ENCODE data around the gene HOPX.
"Not testable (repeated sequence)": the region's sequence is repeated elsewhere in the genome, so short reads cannot be mapped to it uniquely, and the experiment has no call there.

The HOPX gene

DNA sequence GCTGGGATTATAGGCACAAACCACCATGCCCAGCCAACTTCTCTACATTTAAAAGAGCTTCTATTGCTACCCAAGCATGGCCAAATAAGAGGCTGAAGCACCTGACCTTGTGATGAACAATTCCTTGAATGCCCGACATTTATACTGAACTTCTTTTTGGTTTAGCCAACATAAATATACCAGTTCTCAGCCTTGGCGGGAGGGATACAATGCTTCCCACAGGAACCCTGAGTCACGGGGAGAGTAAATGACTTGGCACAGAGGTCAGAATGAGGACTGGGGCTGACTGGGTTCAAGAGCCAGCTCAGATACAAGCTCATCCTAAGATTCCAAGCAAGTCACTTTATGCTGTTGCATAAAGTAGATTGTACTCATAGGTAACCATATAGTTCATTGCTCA, 6.1 kb downstream of the HOPX start:
- H3K4me3 ChIP-seq (ENCODE audit: low read depth in 1 of 5, low read length in 5 of 5) = no peak overlapping the region
- H3K4me1 ChIP-seq (ENCODE audit: control insufficient read depth in 5 of 5, insufficient read depth in 5 of 5, low read length in 5 of 5) = peaks cover 0 to 27% (median 3%) of the 10 kb centered on the region in 5 donors
- H3K9me3 ChIP-seq (ENCODE audit: control insufficient read depth in 5 of 5, low read length in 5 of 5) = no peaks in the 10 kb centered on the region
- H3K27ac ChIP-seq (ENCODE audit: low read depth, low read length) = no peak overlapping the region
- H3K27me3 ChIP-seq (ENCODE audit: control insufficient read depth in 5 of 5, insufficient read depth in 4 of 5, low read length in 5 of 5) = no peaks in the 10 kb centered on the region
- no peaks in the 10 kb centered on the region for H3K36me3 ChIP-seq (ENCODE audit: control insufficient read depth in 5 of 5, insufficient read depth in 5 of 5, low read length in 5 of 5)
- H3K9ac ChIP-seq (ENCODE audit: low read length in 5 of 5) = no peak overlapping the region

DNA sequence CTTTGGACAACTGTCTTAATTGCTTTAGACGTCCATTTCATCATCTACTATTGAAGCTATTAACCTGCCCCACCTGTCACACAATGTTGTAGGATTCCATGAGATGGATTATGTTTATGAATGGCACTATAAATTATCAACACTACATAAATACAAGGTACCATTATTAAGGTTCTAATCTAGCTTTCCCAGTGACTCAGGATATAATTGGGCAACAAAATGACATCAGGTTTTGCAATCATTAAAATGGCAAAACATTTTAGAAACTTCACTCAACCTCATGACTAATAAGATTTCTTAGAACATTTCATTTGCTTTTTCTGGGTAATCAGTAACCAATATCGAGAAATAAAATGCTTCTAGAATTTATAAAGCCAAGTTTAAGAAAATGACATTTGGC, 9.2 kb downstream of the HOPX start:
- H3K27ac ChIP-seq (ENCODE audit: low read depth, low read length) = no peak overlapping the region
- H3K4me1 ChIP-seq (ENCODE audit: control insufficient read depth in 5 of 5, insufficient read depth in 5 of 5, low read length in 5 of 5) = peaks cover 0 to 16% (median 3%) of the 10 kb centered on the region in 5 donors
- no peaks in the 10 kb centered on the region for H3K27me3 ChIP-seq (ENCODE audit: control insufficient read depth in 5 of 5, insufficient read depth in 4 of 5, low read length in 5 of 5)
- no peaks in the 10 kb centered on the region for H3K36me3 ChIP-seq (ENCODE audit: control insufficient read depth in 5 of 5, insufficient read depth in 5 of 5, low read length in 5 of 5)
- no peak overlapping the region for H3K9ac ChIP-seq (ENCODE audit: low read length in 5 of 5)
- H3K4me3 ChIP-seq (ENCODE audit: low read depth in 1 of 5, low read length in 5 of 5) = no peak overlapping the region
- H3K9me3 ChIP-seq (ENCODE audit: control insufficient read depth in 5 of 5, low read length in 5 of 5) = peaks cover 0 to 8% (median 6%) of the 10 kb centered on the region in 5 donors

DNA sequence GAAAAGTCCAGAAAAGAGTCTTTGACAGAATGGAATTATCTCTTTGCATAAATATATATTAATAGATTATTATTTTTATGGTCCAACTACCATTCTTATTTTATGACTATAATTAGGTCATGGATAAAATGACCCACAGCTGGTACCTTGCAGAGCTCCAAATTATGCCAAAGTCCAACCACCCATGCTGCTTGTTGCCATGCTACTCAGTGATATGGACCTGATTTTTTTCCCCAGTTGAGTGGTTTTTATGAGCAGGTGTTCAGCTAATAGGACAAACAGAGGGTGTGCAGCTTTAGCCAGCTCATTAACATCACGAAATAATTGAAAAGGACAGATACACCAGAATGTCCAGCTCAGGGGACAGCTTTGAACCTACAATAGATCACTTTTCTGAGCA, 9.7 kb downstream of the HOPX start:
- Histone ChIP-seq H3K9me3 (ENCODE audit: control insufficient read depth in 5 of 5, low read length in 5 of 5) (peaks cover 0 to 8% (median 6%) of the 10 kb centered on the region in 5 donors), H3K4me3 (ENCODE audit: low read depth in 1 of 5, low read length in 5 of 5) (no peak overlapping the region), H3K4me1 (ENCODE audit: control insufficient read depth in 5 of 5, insufficient read depth in 5 of 5, low read length in 5 of 5) (peaks cover 0 to 12% (median 1%) of the 10 kb centered on the region in 5 donors), H3K27me3 (ENCODE audit: control insufficient read depth in 5 of 5, insufficient read depth in 4 of 5, low read length in 5 of 5) (no peaks in the 10 kb centered on the region), H3K9ac (ENCODE audit: low read length in 5 of 5) (no peak overlapping the region), H3K27ac (ENCODE audit: low read depth, low read length) (no peak overlapping the region), H3K36me3 (ENCODE audit: control insufficient read depth in 5 of 5, insufficient read depth in 5 of 5, low read length in 5 of 5) (no peaks in the 10 kb centered on the region)

DNA sequence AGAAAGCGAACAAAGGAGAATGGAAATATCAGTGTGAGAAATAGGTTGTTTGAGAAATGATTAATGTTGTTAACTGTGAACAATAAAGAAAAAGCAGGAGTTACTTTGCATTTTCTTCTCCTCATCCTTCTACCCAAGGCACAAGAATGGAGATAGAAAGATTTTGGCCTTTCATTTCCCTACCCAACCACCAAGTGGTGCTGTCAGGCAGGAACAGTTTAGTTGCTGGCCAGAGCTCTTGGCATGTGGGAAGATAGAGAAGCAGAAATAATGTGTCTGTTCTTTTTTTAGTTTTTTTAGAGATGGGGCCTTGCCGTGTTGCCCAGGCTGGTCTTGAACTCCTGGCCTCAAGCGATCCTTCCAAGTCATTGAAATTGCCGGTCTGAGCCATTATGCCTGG, 12.8 kb downstream of the HOPX start:
- no peak overlapping the region for H3K27ac ChIP-seq (ENCODE audit: low read depth, low read length)
- H3K9ac ChIP-seq (ENCODE audit: low read length in 5 of 5) = no peak overlapping the region
- peaks cover 0 to 4% (median 0%) of the 10 kb centered on the region in 5 donors for H3K27me3 ChIP-seq (ENCODE audit: control insufficient read depth in 5 of 5, insufficient read depth in 4 of 5, low read length in 5 of 5)
- H3K9me3 ChIP-seq (ENCODE audit: control insufficient read depth in 5 of 5, low read length in 5 of 5) = peaks cover 0 to 8% (median 6%) of the 10 kb centered on the region in 5 donors
- H3K4me3 ChIP-seq (ENCODE audit: low read depth in 1 of 5, low read length in 5 of 5) = no peak overlapping the region
- no peaks in the 10 kb centered on the region for H3K4me1 ChIP-seq (ENCODE audit: control insufficient read depth in 5 of 5, insufficient read depth in 5 of 5, low read length in 5 of 5)
- no peaks in the 10 kb centered on the region for H3K36me3 ChIP-seq (ENCODE audit: control insufficient read depth in 5 of 5, insufficient read depth in 5 of 5, low read length in 5 of 5)

DNA sequence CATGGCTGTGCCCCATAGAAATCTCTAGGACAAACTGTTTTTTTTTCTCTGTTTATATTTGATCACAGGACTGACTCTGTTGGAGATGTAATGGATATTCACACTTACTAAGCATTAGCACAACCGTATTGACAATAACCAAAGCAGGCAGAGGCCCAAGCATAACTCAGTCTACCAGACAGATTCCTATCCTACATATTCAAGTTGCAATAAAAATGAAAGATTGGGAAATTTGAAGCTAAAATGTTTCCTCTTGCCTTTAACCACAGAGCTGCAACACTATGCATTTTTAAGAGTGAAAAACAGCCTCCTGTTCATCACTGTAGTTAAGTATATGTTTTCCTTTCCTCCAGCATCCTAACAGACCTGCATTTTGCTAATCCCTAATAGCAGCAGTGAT, 13.7 kb downstream of the HOPX start:
- not testable (repeated sequence) for H3K4me1 ChIP-seq (ENCODE audit: control insufficient read depth in 5 of 5, insufficient read depth in 5 of 5, low read length in 5 of 5)

DNA sequence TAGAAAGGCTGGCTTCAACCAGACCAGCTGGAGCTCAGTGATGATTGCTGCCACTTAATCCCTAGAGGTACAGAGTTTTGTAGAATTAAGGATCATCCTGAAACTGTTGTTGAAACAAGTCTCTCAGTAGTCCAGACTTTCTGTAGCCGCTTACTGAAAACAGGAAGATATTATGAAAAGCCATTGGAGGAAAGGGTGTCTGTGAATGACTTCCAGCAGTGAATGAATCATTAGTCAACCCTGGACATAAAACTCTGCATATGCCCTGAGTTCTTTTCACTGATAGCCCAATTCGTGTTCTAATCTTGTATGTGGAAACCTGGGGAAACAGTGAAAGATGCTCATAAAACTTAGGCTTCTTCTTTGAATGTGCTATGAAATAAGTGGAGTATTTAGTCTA, 14.8 kb downstream of the HOPX start:
- Histone ChIP-seq H3K36me3 (ENCODE audit: control insufficient read depth in 5 of 5, insufficient read depth in 5 of 5, low read length in 5 of 5) (no peaks in the 10 kb centered on the region), H3K27me3 (ENCODE audit: control insufficient read depth in 5 of 5, insufficient read depth in 4 of 5, low read length in 5 of 5) (peaks cover 0 to 4% (median 0%) of the 10 kb centered on the region in 5 donors), H3K4me1 (ENCODE audit: control insufficient read depth in 5 of 5, insufficient read depth in 5 of 5, low read length in 5 of 5) (no peaks in the 10 kb centered on the region), H3K9me3 (ENCODE audit: control insufficient read depth in 5 of 5, low read length in 5 of 5) (peaks cover 0 to 8% (median 6%) of the 10 kb centered on the region in 5 donors), H3K27ac (ENCODE audit: low read depth, low read length) (no peak overlapping the region), H3K4me3 (ENCODE audit: low read depth in 1 of 5, low read length in 5 of 5) (no peak overlapping the region), H3K9ac (ENCODE audit: low read length in 5 of 5) (no peak overlapping the region)

More for the DNA sequence above, 13.7 kb downstream of the HOPX start:
- H3K27me3 ChIP-seq (ENCODE audit: control insufficient read depth in 5 of 5, insufficient read depth in 4 of 5, low read length in 5 of 5); H3K9ac ChIP-seq (ENCODE audit: low read length in 5 of 5); H3K4me3 ChIP-seq (ENCODE audit: low read depth in 1 of 5, low read length in 5 of 5); H3K9me3 ChIP-seq (ENCODE audit: control insufficient read depth in 5 of 5, low read length in 5 of 5); H3K27ac ChIP-seq (ENCODE audit: low read depth, low read length); H3K36me3 ChIP-seq (ENCODE audit: control insufficient read depth in 5 of 5, insufficient read depth in 5 of 5, low read length in 5 of 5): not testable (repeated sequence)

DNA sequence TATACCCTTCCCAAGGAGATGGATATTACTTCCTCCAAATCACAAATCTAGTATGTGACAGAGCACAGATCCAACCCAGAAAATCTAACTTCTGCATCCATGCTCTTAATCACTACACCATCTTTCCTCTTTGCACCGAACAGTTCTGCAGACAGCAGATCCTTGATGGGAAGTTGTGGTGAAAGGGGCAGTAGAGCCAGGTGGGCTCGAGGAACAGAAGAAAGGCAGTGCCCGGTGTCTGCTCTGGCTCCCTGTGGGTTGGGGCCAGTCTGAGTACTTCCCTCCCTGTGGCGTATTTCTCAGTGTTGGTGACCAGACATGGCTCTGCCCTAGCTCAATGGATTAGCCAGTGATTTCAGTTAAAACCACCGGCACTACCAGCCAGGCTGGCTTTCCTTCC, 15.3 kb downstream of the HOPX start:
- Histone ChIP-seq H3K36me3 (ENCODE audit: control insufficient read depth in 5 of 5, insufficient read depth in 5 of 5, low read length in 5 of 5) (no peaks in the 10 kb centered on the region), H3K27ac (ENCODE audit: low read depth, low read length) (no peak overlapping the region), H3K9ac (ENCODE audit: low read length in 5 of 5) (no peak overlapping the region), H3K4me1 (ENCODE audit: control insufficient read depth in 5 of 5, insufficient read depth in 5 of 5, low read length in 5 of 5) (no peaks in the 10 kb centered on the region), H3K27me3 (ENCODE audit: control insufficient read depth in 5 of 5, insufficient read depth in 4 of 5, low read length in 5 of 5) (peaks cover 0 to 4% (median 0%) of the 10 kb centered on the region in 5 donors), H3K9me3 (ENCODE audit: control insufficient read depth in 5 of 5, low read length in 5 of 5) (peaks cover 0 to 8% (median 6%) of the 10 kb centered on the region in 5 donors), H3K4me3 (ENCODE audit: low read depth in 1 of 5, low read length in 5 of 5) (no peak overlapping the region)

DNA sequence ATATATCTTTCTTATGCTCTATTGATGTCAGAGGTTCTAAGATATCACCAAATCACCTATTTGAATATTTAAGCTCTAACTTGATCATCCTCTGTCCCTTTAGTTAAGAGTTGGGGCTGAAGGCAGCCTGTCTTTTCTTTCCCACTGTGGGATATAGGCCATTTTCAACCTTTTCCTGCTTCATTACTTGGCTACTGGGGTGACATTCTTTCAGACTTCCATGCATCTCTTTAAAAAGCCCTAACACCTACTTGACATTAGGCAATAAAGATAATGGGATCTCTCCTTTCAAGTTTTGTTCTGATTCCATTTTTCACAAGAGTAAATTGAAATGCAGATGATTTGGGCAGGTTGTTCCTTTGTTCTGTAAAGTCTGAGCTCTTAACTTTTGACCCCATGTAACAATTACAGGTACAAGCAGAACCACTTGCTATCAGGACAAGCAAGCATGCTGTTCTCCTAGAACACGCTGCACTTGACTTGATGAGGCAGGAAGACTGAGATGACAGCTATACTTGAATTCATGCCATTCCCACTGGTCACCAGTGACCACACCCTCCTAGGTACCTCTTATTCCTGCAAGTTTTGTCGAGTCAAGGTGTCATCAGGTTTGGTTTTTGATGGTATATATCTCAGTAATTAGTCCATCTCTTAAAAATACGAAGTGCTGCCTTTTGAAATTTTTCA, 18.2 kb downstream of the HOPX start:
- H3K4me3 ChIP-seq (ENCODE audit: low read depth in 1 of 5, low read length in 5 of 5) = no peak overlapping the region
- H3K9me3 ChIP-seq (ENCODE audit: control insufficient read depth in 5 of 5, low read length in 5 of 5) = no peaks in the 10 kb centered on the region
- no peaks in the 10 kb centered on the region for H3K36me3 ChIP-seq (ENCODE audit: control insufficient read depth in 5 of 5, insufficient read depth in 5 of 5, low read length in 5 of 5)
- no peaks in the 10 kb centered on the region for H3K4me1 ChIP-seq (ENCODE audit: control insufficient read depth in 5 of 5, insufficient read depth in 5 of 5, low read length in 5 of 5)
- no peak overlapping the region for H3K27ac ChIP-seq (ENCODE audit: low read depth, low read length)
- H3K27me3 ChIP-seq (ENCODE audit: control insufficient read depth in 5 of 5, insufficient read depth in 4 of 5, low read length in 5 of 5) = peaks cover 0 to 4% (median 0%) of the 10 kb centered on the region in 5 donors
- H3K9ac ChIP-seq (ENCODE audit: low read length in 5 of 5) = no peak overlapping the region

DNA sequence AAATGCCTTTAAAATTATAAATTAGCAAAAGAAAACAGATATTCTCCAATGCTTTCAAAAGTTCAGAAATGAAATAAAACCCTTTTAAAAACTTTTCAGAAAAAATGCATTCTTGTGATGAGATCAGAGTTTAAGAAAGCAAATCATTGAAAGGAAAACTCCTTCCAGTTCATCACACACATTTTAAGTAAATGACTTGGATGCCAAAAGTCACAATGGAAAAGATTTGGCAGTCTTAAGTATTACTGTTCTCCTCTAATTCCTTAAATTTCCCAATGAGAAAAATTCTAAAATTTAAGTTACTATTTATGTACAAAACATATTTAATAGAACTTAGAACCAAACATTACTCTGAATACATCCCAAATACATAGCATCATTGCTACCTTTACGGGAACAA, 21.1 kb downstream of the HOPX start:
- H3K9me3 ChIP-seq (ENCODE audit: control insufficient read depth in 5 of 5, low read length in 5 of 5) = no peaks in the 10 kb centered on the region
- peaks cover 19 to 28% (median 23%) of the 10 kb centered on the region in 5 donors for H3K27me3 ChIP-seq (ENCODE audit: control insufficient read depth in 5 of 5, insufficient read depth in 4 of 5, low read length in 5 of 5)
- H3K4me1 ChIP-seq (ENCODE audit: control insufficient read depth in 5 of 5, insufficient read depth in 5 of 5, low read length in 5 of 5) = peaks cover 0 to 16% (median 13%) of the 10 kb centered on the region in 5 donors
- no peak overlapping the region for H3K27ac ChIP-seq (ENCODE audit: low read depth, low read length)
- H3K36me3 ChIP-seq (ENCODE audit: control insufficient read depth in 5 of 5, insufficient read depth in 5 of 5, low read length in 5 of 5) = no peaks in the 10 kb centered on the region
- H3K9ac ChIP-seq (ENCODE audit: low read length in 5 of 5) = no peak overlapping the region
- H3K4me3 ChIP-seq (ENCODE audit: low read depth in 1 of 5, low read length in 5 of 5) = no peak overlapping the region

DNA sequence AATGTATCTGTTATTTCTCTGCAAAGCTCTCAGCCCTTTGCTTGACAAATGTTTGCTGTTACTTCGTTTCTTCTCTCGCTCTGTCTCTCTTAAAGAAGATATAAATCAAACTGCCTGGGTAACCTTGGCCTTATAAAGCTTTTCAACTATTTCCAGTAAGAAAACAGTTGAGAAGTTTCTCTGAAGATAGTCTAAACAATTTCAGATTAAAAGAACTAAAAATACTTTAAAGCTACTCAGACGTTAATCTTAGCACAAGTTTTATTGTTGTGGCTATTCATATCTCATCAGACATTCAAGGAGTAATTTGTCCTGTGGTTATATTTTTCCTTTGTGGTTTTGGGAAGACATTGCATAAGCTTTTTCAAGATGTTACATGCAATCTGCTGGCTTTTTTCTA, 22.6 kb downstream of the HOPX start:
- no peak overlapping the region for H3K4me3 ChIP-seq (ENCODE audit: low read depth in 1 of 5, low read length in 5 of 5)
- H3K9ac ChIP-seq (ENCODE audit: low read length in 5 of 5) = no peak overlapping the region
- H3K27me3 ChIP-seq (ENCODE audit: control insufficient read depth in 5 of 5, insufficient read depth in 4 of 5, low read length in 5 of 5) = peaks cover 24 to 37% (median 34%) of the 10 kb centered on the region in 5 donors
- no peak overlapping the region for H3K27ac ChIP-seq (ENCODE audit: low read depth, low read length)
- no peaks in the 10 kb centered on the region for H3K36me3 ChIP-seq (ENCODE audit: control insufficient read depth in 5 of 5, insufficient read depth in 5 of 5, low read length in 5 of 5)
- H3K4me1 ChIP-seq (ENCODE audit: control insufficient read depth in 5 of 5, insufficient read depth in 5 of 5, low read length in 5 of 5) = peaks cover 0 to 23% (median 15%) of the 10 kb centered on the region in 5 donors
- no peaks in the 10 kb centered on the region for H3K9me3 ChIP-seq (ENCODE audit: control insufficient read depth in 5 of 5, low read length in 5 of 5)
